Naive thymus-derived CD4-positive, alpha-beta T cell (primary cell): ENCODE measurements around the gene CCRL2. TPM values are rescaled to one million over a fixed set of nuclear protein-coding genes. Genes with fewer than 3 reads are reported as not detected.

ENCODE experiments used
- ATAC-seq: fragments of 150-1000 bp; cut with Tn5 transposase; 2 replicates; pipeline ENCODE4 v1.10.0; 2021; ENCODE audit warnings: mild to moderate bottlenecking, moderate library complexity
- CTCF ChIA-PET: fragments of 350-600 bp; sonication (Branson Sonifier 250); formaldehyde crosslinking; loops from one replicate; lab custom pipeline; 2021; ENCODE audit warnings: antibody characterized with exemption; lab: Charles Lee
- POLR2A ChIA-PET: fragments of 350-600 bp; sonication (Branson Sonifier 250); formaldehyde crosslinking; loops from one replicate; lab custom pipeline; 2021; ENCODE audit warnings: antibody characterized with exemption, inconsistent platforms; lab: Charles Lee
- DNase-seq, 9 donors: peaks; one replicate each; pipeline versions ENCODE4 v3.0.0 to v3.0.0-alpha.2; 2020 to 2022; ENCODE audit warnings: mixed read lengths in 1 of 9
- H3K27ac ChIP-seq: one replicate; pipeline ENCODE4 v1.7.0; 2013; ENCODE audit warnings: mild to moderate bottlenecking, low read depth, low read length, moderate library complexity
- H3K27me3 ChIP-seq, 2 donors: one replicate each; pipeline ENCODE4 v1.7.0; 2013; ENCODE audit warnings: low read length in 2 of 2, mild to moderate bottlenecking in 2 of 2, moderate library complexity in 2 of 2; ENCODE audit not compliant: control insufficient read depth in 2 of 2, insufficient read depth in 2 of 2
- H3K36me3 ChIP-seq, 3 experiments: 1 replicate in 2 of 3; 2 replicates in 1 of 3; pipeline ENCODE4 v1.7.0; 2013; ENCODE audit warnings: low read length in 3 of 3, mild to moderate bottlenecking in 3 of 3, moderate library complexity in 1 of 3; ENCODE audit not compliant: insufficient read depth in 3 of 3, control insufficient read depth in 2 of 3
- H3K4me1 ChIP-seq, 2 donors: one replicate each; pipeline ENCODE4 v1.7.0; 2013; ENCODE audit warnings: low read length in 2 of 2, mild to moderate bottlenecking in 2 of 2, moderate library complexity in 1 of 2; ENCODE audit not compliant: control insufficient read depth in 2 of 2, insufficient read depth in 2 of 2
- H3K4me3 ChIP-seq: 2 replicates; pipeline ENCODE4 v1.7.0; 2013; ENCODE audit warnings: mild to moderate bottlenecking, low read length
- H3K9me3 ChIP-seq, 3 experiments: 1 replicate in 2 of 3; 2 replicates in 1 of 3; pipeline ENCODE4 v1.7.0; 2013; ENCODE audit warnings: low read length in 3 of 3; ENCODE audit not compliant: control insufficient read depth in 2 of 3
- H3K27ac Mint-ChIP-seq, 9 donors: one replicate each; pipeline ENCODE4 v1.8.0; 2020 to 2022; ENCODE audit warnings: mixed read lengths in 9 of 9, mild to moderate bottlenecking in 8 of 9, moderate library complexity in 5 of 9, inconsistent platforms in 2 of 9
- H3K27me3 Mint-ChIP-seq, 5 donors: one replicate each; pipeline ENCODE4 v1.8.0; 2021 to 2022; ENCODE audit warnings: mixed read lengths in 5 of 5, mild to moderate bottlenecking in 1 of 5
- H3K36me3 Mint-ChIP-seq, 5 donors: one replicate each; pipeline ENCODE4 v1.8.0; 2020 to 2022; ENCODE audit warnings: mixed read lengths in 5 of 5, mild to moderate bottlenecking in 3 of 5, inconsistent platforms in 1 of 5
- H3K4me1 Mint-ChIP-seq, 7 donors: one replicate each; pipeline ENCODE4 v1.8.0; 2020 to 2022; ENCODE audit warnings: mixed read lengths in 7 of 7, mild to moderate bottlenecking in 3 of 7, inconsistent platforms in 1 of 7
- H3K4me3 Mint-ChIP-seq, 10 donors: one replicate each; pipeline ENCODE4 v1.8.0; 2020 to 2022; ENCODE audit warnings: mild to moderate bottlenecking in 10 of 10, mixed read lengths in 10 of 10, moderate library complexity in 6 of 10, inconsistent platforms in 2 of 10
- H3K9me3 Mint-ChIP-seq, 11 donors: one replicate each; pipeline ENCODE4 v1.8.0; 2020 to 2022; ENCODE audit warnings: mixed read lengths in 11 of 11, mild to moderate bottlenecking in 4 of 11, inconsistent platforms in 1 of 11, moderate library complexity in 1 of 11
- intact Hi-C, 2 donors: fragments of 100-400 bp; cut with micrococcal nuclease; formaldehyde crosslinking; loops; one replicate each; pipeline ENCODE4 v1.15.1; 2023
- polyA plus RNA-seq, 2 donors: library from polyadenylated mRNA; unstranded; fragments of 300-500 nt; fragmentation: Illumina TruSeq; gene quantifications; one replicate each; pipeline ENCODE4 v1.2.3, GENCODE V29; 2021
- total RNA-seq, 6 experiments: library from RNA in 5 of 6; stranded (reverse) in 5 of 6; gene quantifications; 1 replicate in 5 of 6; 2 replicates in 1 of 6; pipeline ENCODE4 v1.2.3 and lab custom pipeline; 2021 to 2026

The CCRL2 gene
- total and polyA plus RNA-seq, 7 experiments from 2014 or later = 0.34 to 20.5 (median 1.3) TPM

- no peaks in the 10 kb centered on the region for H3K36me3 ChIP-seq
- Mint-ChIP-seq H3K4me3 (peak overlapping the region in 1 of 10 donors; percentile 34), H3K36me3 (peaks cover 0 to 17% (median 0%) of the 10 kb centered on the region in 5 donors), H3K4me1 (peaks cover 17 to 55% (median 35%) of the 10 kb centered on the region in 7 donors), H3K27ac (peak overlapping the region in 2 of 9 donors; percentile 12 to 19), H3K9me3 (no peaks in the 10 kb centered on the region), H3K27me3 (peaks cover 0 to 31% (median 0%) of the 10 kb centered on the region in 5 donors)
- ChIA-PET CTCF (interaction anchor here (0.7 to 1.3 kb wide), 3 partner anchors 99 to 294 kb away, joined by 3 to 5 read pairs (median 4); no protein-coding TSS in a partner anchor), POLR2A (no interaction called here)
- peak overlapping the region; percentile 11 for H3K4me3 ChIP-seq
- peaks cover 9 to 40% of the 10 kb centered on the region in 2 donors for H3K4me1 ChIP-seq
- no peak for ATAC-seq
- H3K27ac ChIP-seq = no peak overlapping the region
- H3K27me3 ChIP-seq = no peaks in the 10 kb centered on the region
- H3K9me3 ChIP-seq = no peaks in the 10 kb centered on the region
- intact Hi-C loops = loop anchor here (5.0 to 10.0 kb wide), 2 partner anchors 613 to 690 kb away; partner anchors contain the start of gene SACM1L (in 1 of the 2)
- DNase-seq = no peak
These were observed 31.8 kb upstream of the CCRL2 start for GRCh38 chr3:46375218-46375617.

GRCh38 chr3:46375814-46376213 lies 31.2 kb upstream of the CCRL2 start:
- Mint-ChIP-seq H3K9me3 (no peaks in the 10 kb centered on the region), H3K4me3 (peak overlapping the region in 4 of 10 donors; percentile 10 to 67 (median 28)), H3K4me1 (peaks cover 20 to 54% (median 35%) of the 10 kb centered on the region in 7 donors), H3K27ac (peak overlapping the region in 2 of 9 donors; percentile 22 to 54), H3K27me3 (peaks cover 0 to 31% (median 0%) of the 10 kb centered on the region in 5 donors), H3K36me3 (peaks cover 0 to 17% (median 0%) of the 10 kb centered on the region in 5 donors)
- Histone ChIP-seq H3K4me1 (peaks cover 3 to 45% of the 10 kb centered on the region in 2 donors), H3K27me3 (no peaks in the 10 kb centered on the region), H3K4me3 (no peak overlapping the region), H3K27ac (no peak overlapping the region), H3K36me3 (no peaks in the 10 kb centered on the region), H3K9me3 (no peaks in the 10 kb centered on the region)
- POLR2A ChIA-PET = interaction anchor here (0.7 kb wide), 1 partner anchor 534 kb away, joined by 3 read pairs; the partner anchor contains the start of gene LZTFL1
- DNase-seq (no peak), ATAC-seq (no peak)
- CTCF ChIA-PET = interaction anchor here (0.6 to 1.3 kb wide), 2 partner anchors 99 to 137 kb away, joined by 3 to 5 read pairs; no protein-coding TSS in a partner anchor
- intact Hi-C loops = loop anchor here (5.0 to 10.0 kb wide), 2 partner anchors 614 to 691 kb away; partner anchors contain the start of gene SACM1L (in 1 of the 2)

GRCh38 chr3:46378426-46378942 lies 28.6 kb upstream of the CCRL2 start:
- peak; percentile 68 for ATAC-seq
- H3K4me3 ChIP-seq = no peak overlapping the region
- Mint-ChIP-seq H3K4me3 (peak overlapping the region in 1 of 10 donors; percentile 8), H3K27ac (peak overlapping the region in 2 of 9 donors; percentile 0 to 4), H3K36me3 (peaks cover 0 to 10% (median 0%) of the 10 kb centered on the region in 5 donors), H3K4me1 (peaks cover 23 to 48% (median 43%) of the 10 kb centered on the region in 7 donors), H3K27me3 (peaks cover 0 to 24% (median 0%) of the 10 kb centered on the region in 5 donors), H3K9me3 (no peaks in the 10 kb centered on the region)
- intact Hi-C loops = loop anchor here (1.0 to 10.0 kb wide), 7 partner anchors 102 to 694 kb away; partner anchors contain the start of gene SACM1L (in 1 of the 2)
- H3K27ac ChIP-seq = no peak overlapping the region
- POLR2A ChIA-PET = interaction anchor here (0.6 to 1.2 kb wide), 2 partner anchors 66 to 102 kb away, joined by 3 to 9 read pairs; no protein-coding TSS in a partner anchor
- H3K27me3 ChIP-seq = no peaks in the 10 kb centered on the region
- H3K4me1 ChIP-seq = peaks cover 3 to 40% of the 10 kb centered on the region in 2 donors
- H3K36me3 ChIP-seq = no peaks in the 10 kb centered on the region
- CTCF ChIA-PET = interaction anchor here (0.5 to 3.0 kb wide), 14 partner anchors 8 to 616 kb away, joined by 3 to 29 read pairs (median 3); partner anchors contain the start of gene CCR5
- DNase-seq = peak; percentile 24 to 67 (median 46)
- H3K9me3 ChIP-seq = no peaks in the 10 kb centered on the region

- POLR2A ChIA-PET = no interaction called here
- no peak overlapping the region for H3K4me3 ChIP-seq
- DNase-seq = no peak
- peaks cover 0 to 5% (median 0%) of the 10 kb centered on the region in 5 donors for H3K36me3 Mint-ChIP-seq
- H3K36me3 ChIP-seq = no peaks in the 10 kb centered on the region
- H3K4me3 Mint-ChIP-seq = peak overlapping the region in 5 of 10 donors; percentile 36 to 76 (median 56)
- peaks cover 2 to 27% of the 10 kb centered on the region in 2 donors for H3K4me1 ChIP-seq
- peaks cover 28 to 47% (median 35%) of the 10 kb centered on the region in 7 donors for H3K4me1 Mint-ChIP-seq
- no peak for ATAC-seq
- CTCF ChIA-PET = interaction anchor here (0.9 kb wide), 1 partner anchor 105 kb away, joined by 3 read pairs; no protein-coding TSS in a partner anchor
- no peaks in the 10 kb centered on the region for H3K27me3 ChIP-seq
- H3K27ac ChIP-seq = no peak overlapping the region
- peak overlapping the region in 6 of 9 donors; percentile 6 to 84 (median 27) for H3K27ac Mint-ChIP-seq
- intact Hi-C loops = loop anchor here in 1 of 2 donors (10.0 kb wide), 1 partner anchor 64 kb away; no protein-coding TSS in a partner anchor
- peaks cover 0 to 18% (median 4%) of the 10 kb centered on the region in 5 donors for H3K27me3 Mint-ChIP-seq
- H3K9me3 Mint-ChIP-seq = peaks cover 0 to 4% (median 0%) of the 10 kb centered on the region in 11 donors
- no peaks in the 10 kb centered on the region for H3K9me3 ChIP-seq
These were observed 26.4 kb upstream of the CCRL2 start for GRCh38 chr3:46380471-46381221.

GRCh38 chr3:46381625-46382024 lies 25.4 kb upstream of the CCRL2 start:
- no peak overlapping the region for H3K27ac Mint-ChIP-seq
- ATAC-seq (no peak), DNase-seq (no peak)
- peaks cover 0 to 4% (median 0%) of the 10 kb centered on the region in 11 donors for H3K9me3 Mint-ChIP-seq
- peaks cover 0 to 22% of the 10 kb centered on the region in 2 donors for H3K4me1 ChIP-seq
- peaks cover 0 to 21% (median 4%) of the 10 kb centered on the region in 5 donors for H3K27me3 Mint-ChIP-seq
- H3K36me3 ChIP-seq = no peaks in the 10 kb centered on the region
- H3K9me3 ChIP-seq = no peaks in the 10 kb centered on the region
- CTCF ChIA-PET = interaction anchor here (0.6 to 1.3 kb wide), 2 partner anchors 106 to 374 kb away, joined by 3 to 7 read pairs; no protein-coding TSS in a partner anchor
- no peak overlapping the region for H3K27ac ChIP-seq
- H3K4me1 Mint-ChIP-seq = peaks cover 26 to 48% (median 31%) of the 10 kb centered on the region in 7 donors
- H3K36me3 Mint-ChIP-seq = peaks cover 0 to 9% (median 0%) of the 10 kb centered on the region in 5 donors
- H3K4me3 ChIP-seq = no peak overlapping the region
- intact Hi-C loops = loop anchor here in 1 of 2 donors (10.0 kb wide), 1 partner anchor 63 kb away; no protein-coding TSS in a partner anchor
- no peak overlapping the region for H3K4me3 Mint-ChIP-seq
- no peaks in the 10 kb centered on the region for H3K27me3 ChIP-seq
- POLR2A ChIA-PET = no interaction called here
